H1 (cell line): ENCODE measurements around the gene TAAR1. TPM values are rescaled to one million over a fixed set of nuclear protein-coding genes. Genes with fewer than 3 reads are reported as not detected.

Experiments used
- CTCF ChIA-PET: fragments of 300-600 bp; sonication (Branson Sonifier 250); formaldehyde crosslinking; loops from one replicate; lab custom pipeline; 2021; ENCODE audit not compliant: partially characterized antibody; lab: Charles Lee
- POLR2A ChIA-PET: fragments of 300-600 bp; sonication (Branson Sonifier 250); formaldehyde crosslinking; loops from one replicate; lab custom pipeline; 2021; ENCODE audit warnings: inconsistent platforms; ENCODE audit not compliant: partially characterized antibody; lab: Charles Lee
- DNase-seq, 2 experiments: peaks; one replicate each; pipeline versions ENCODE4 v3.0.0 to v3.0.0-alpha.2; 2010 to 2022; ENCODE audit warnings: low spot score in 2 of 2, low read depth in 1 of 2, mixed read lengths in 1 of 2
- FAIRE-seq: peaks from 2 replicates; lab custom pipeline; 2011; peaks lifted over from hg19 to GRCh38; lab: Jason Lieb, UNC
- H2AFZ ChIP-seq: 2 replicates; pipeline ENCODE4 v1.8.1; 2012; ENCODE audit warnings: low read length, inconsistent platforms
- H2AK5ac ChIP-seq: 2 replicates; pipeline ENCODE4 v1.6.1; 2013; ENCODE audit warnings: low read depth, low read length
- H2BK120ac ChIP-seq: replicated peaks from 2 replicates; pipeline ENCODE3; 2013; ENCODE audit warnings: low read depth, low read length, inconsistent platforms
- H2BK12ac ChIP-seq: 2 replicates; pipeline ENCODE4 v1.6.1; 2013; ENCODE audit warnings: low read depth, low read length
- H2BK15ac ChIP-seq: 2 replicates; pipeline ENCODE4 v1.6.1; 2013; ENCODE audit warnings: low read length
- H2BK20ac ChIP-seq: 2 replicates; pipeline ENCODE4 v1.6.1; 2013; ENCODE audit warnings: low read length
- H2BK5ac ChIP-seq: 2 replicates; pipeline ENCODE4 v1.6.1; 2013; ENCODE audit warnings: low read depth, low read length
- H3K14ac ChIP-seq: 2 replicates; pipeline ENCODE4 v1.6.1; 2013; ENCODE audit warnings: inconsistent platforms; ENCODE audit not compliant: insufficient read length
- H3K18ac ChIP-seq: 2 replicates; pipeline ENCODE4 v1.6.1; 2013; ENCODE audit warnings: low read length; ENCODE audit errors: extremely low read depth
- H3K23ac ChIP-seq: 2 replicates; pipeline ENCODE4 v1.6.1; 2013; ENCODE audit warnings: inconsistent platforms; ENCODE audit not compliant: insufficient read length
- H3K23me2 ChIP-seq: 2 replicates; pipeline ENCODE4 v1.6.1; 2013; ENCODE audit warnings: low read depth, low read length
- H3K27ac ChIP-seq: 2 replicates; pipeline ENCODE4 v1.6.1; 2011; ENCODE audit warnings: low read depth, low read length, inconsistent platforms
- H3K27me3 ChIP-seq, 4 experiments: replicated peaks in 1 of 4; 1 replicate in 1 of 4; 2 replicates in 3 of 4; pipeline versions ENCODE4 v1.6.1 to v1.8.1; 2011 to 2013; ENCODE audit warnings: low read length in 3 of 4, mild to moderate bottlenecking in 3 of 4, inconsistent platforms in 2 of 4, mixed read lengths in 2 of 4, moderate library complexity in 1 of 4; ENCODE audit not compliant: control insufficient read depth in 3 of 4, insufficient read depth in 3 of 4; ENCODE audit errors: extremely low read depth in 1 of 4
- H3K36me3 ChIP-seq, 4 experiments: 2 replicates each; pipeline versions ENCODE4 v1.6.1 to v1.8.1; 2011 to 2013; ENCODE audit warnings: mild to moderate bottlenecking in 4 of 4, low read length in 3 of 4, moderate library complexity in 2 of 4, control low read depth in 1 of 4, inconsistent platforms in 1 of 4; ENCODE audit not compliant: insufficient read depth in 4 of 4, control insufficient read depth in 2 of 4
- H3K4ac ChIP-seq: replicated peaks from 2 replicates; pipeline ENCODE3; 2013; ENCODE audit warnings: low read length, low read depth, mixed read lengths, inconsistent platforms; ENCODE audit not compliant: insufficient read length
- H3K4me1 ChIP-seq, 4 experiments: replicated peaks in 1 of 4; 1 replicate in 1 of 4; 2 replicates in 3 of 4; pipeline versions ENCODE4 v1.6.1 to v1.8.1; 2011 to 2013; ENCODE audit warnings: low read length in 3 of 4, inconsistent platforms in 2 of 4, mixed read lengths in 1 of 4; ENCODE audit not compliant: insufficient read depth in 4 of 4, control insufficient read depth in 3 of 4
- H3K4me2 ChIP-seq, 2 experiments: 2 replicates each; pipeline versions ENCODE4 v1.6.1 to v1.8.1; 2011 to 2013; ENCODE audit warnings: low read depth in 2 of 2, low read length in 2 of 2, control low read depth in 1 of 2, inconsistent platforms in 1 of 2, mild to moderate bottlenecking in 1 of 2; ENCODE audit not compliant: insufficient read depth in 1 of 2
- H3K4me3 ChIP-seq, 4 experiments: fragments of 200-600, 300-600 bp in 1 of 4; sonication (generic), shearing (Covaris generic), sonication (Bioruptor Twin) in 1 of 4; 2 replicates each; pipeline versions ENCODE4 v1.5.1 to v1.8.1; 2011 to 2016; ENCODE audit warnings: low read length in 4 of 4, low read depth in 3 of 4, control low read depth in 2 of 4, inconsistent platforms in 2 of 4, mild to moderate bottlenecking in 2 of 4, mixed read lengths in 1 of 4, moderate library complexity in 1 of 4; ENCODE audit not compliant: insufficient read depth in 2 of 4; ENCODE audit errors: extremely low read depth in 1 of 4
- H3K56ac ChIP-seq: replicated peaks from 2 replicates; pipeline ENCODE3; 2013; ENCODE audit warnings: low read depth, mild to moderate bottlenecking, mixed read lengths, low read length, inconsistent platforms; ENCODE audit not compliant: insufficient read length
- H3K79me1 ChIP-seq: 2 replicates; pipeline ENCODE4 v1.6.1; 2013; ENCODE audit warnings: low read depth, low read length, control low read depth
- H3K79me2 ChIP-seq, 2 experiments: 2 replicates each; pipeline versions ENCODE4 v1.6.1 to v1.8.1; 2012 to 2013; ENCODE audit warnings: low read length in 2 of 2, mild to moderate bottlenecking in 2 of 2, inconsistent platforms in 1 of 2; ENCODE audit not compliant: insufficient read depth in 2 of 2, control insufficient read depth in 1 of 2
- H3K9ac ChIP-seq, 4 experiments: replicated peaks in 1 of 4; 1 replicate in 1 of 4; 2 replicates in 3 of 4; pipeline versions ENCODE4 v1.6.1 to v1.8.1; 2011 to 2013; ENCODE audit warnings: low read depth in 3 of 4, low read length in 3 of 4, control low read depth in 2 of 4, mild to moderate bottlenecking in 2 of 4, moderate library complexity in 2 of 4, inconsistent platforms in 1 of 4; ENCODE audit errors: extremely low read depth in 1 of 4
- H3K9me3 ChIP-seq, 2 experiments: 2 replicates each; pipeline versions ENCODE4 v1.6.1 to v1.8.1; 2012 to 2013; ENCODE audit warnings: mild to moderate bottlenecking in 2 of 2, moderate library complexity in 2 of 2, control low read depth in 1 of 2, inconsistent platforms in 1 of 2, low read depth in 1 of 2, low read length in 1 of 2, mixed read lengths in 1 of 2; ENCODE audit not compliant: insufficient read depth in 2 of 2
- H4K20me1 ChIP-seq, 2 experiments: replicated peaks in 1 of 2; 2 replicates each; pipeline versions ENCODE3 to v1.8.1; 2011 to 2013; ENCODE audit warnings: inconsistent platforms in 2 of 2, low read length in 2 of 2, mild to moderate bottlenecking in 1 of 2; ENCODE audit not compliant: insufficient read depth in 2 of 2, control insufficient read depth in 1 of 2
- H4K5ac ChIP-seq: 2 replicates; pipeline ENCODE4 v1.6.1; 2013; ENCODE audit warnings: low read length, low read depth, mixed read lengths, inconsistent platforms; ENCODE audit not compliant: insufficient read length
- H4K8ac ChIP-seq: 2 replicates; pipeline ENCODE4 v1.8.0; 2013; ENCODE audit warnings: mild to moderate bottlenecking, moderate library complexity, low read length, inconsistent platforms; ENCODE audit not compliant: insufficient read depth; ENCODE audit errors: extremely low read depth
- H4K91ac ChIP-seq: replicated peaks from 2 replicates; pipeline ENCODE3; 2013; ENCODE audit warnings: low read length, mixed read lengths, inconsistent platforms; ENCODE audit not compliant: insufficient read length
- CEBPB ChIP-seq: IDR thresholded peaks from 2 replicates; pipeline ENCODE4 v1.6.1; 2012; ENCODE audit warnings: low read depth, low read length
- SUZ12 ChIP-seq: fragments of 200-600 bp; sonication (generic); IDR thresholded peaks from 2 replicates; pipeline ENCODE4 v1.6.1; 2012; ENCODE audit warnings: mild to moderate bottlenecking, inconsistent platforms, low read length, moderate library complexity, mixed read lengths
- TAF1 ChIP-seq: IDR thresholded peaks from 2 replicates; pipeline ENCODE4 v1.6.1; 2011; ENCODE audit warnings: mild to moderate bottlenecking, low read depth, low read length
- TBP ChIP-seq: IDR thresholded peaks from 2 replicates; pipeline ENCODE4 v1.6.1; 2011; ENCODE audit warnings: low read depth, low read length, improper control_type of control experiment
- WGBS, 2 experiments: shearing (Covaris generic) in 1 of 2; methylation state at CpG; one replicate each; pipeline versions ENCODE4 v1.1.6 to v1.1.7; 2013 to 2015; ENCODE audit warnings: low lambda C conversion rate in 2 of 2, mixed read lengths in 2 of 2, inconsistent platforms in 1 of 2, low coverage in 1 of 2, missing lambda C conversion rate in 1 of 2; ENCODE audit not compliant: insufficient replicate concordance in 2 of 2, insufficient coverage in 1 of 2, insufficient read length in 1 of 2; ENCODE audit errors: extremely low coverage in 1 of 2, missing lambda C conversion rate in 1 of 2; 5-methylcytosine and 5-hydroxymethylcytosine counted together
- polyA plus RNA-seq, 7 experiments: library from polyadenylated mRNA; depleted of rRNA in 3 of 7; stranded (reverse) in 5 of 7; unstranded in 2 of 7; fragments of >200 nt in 5 of 7; fragments of 200-250 nt in 2 of 7; gene quantifications; 1 replicate in 5 of 7; 2 replicates in 1 of 7; 4 replicates in 1 of 7; pipeline versions ENCODE4 v1.2.1 to v1.2.3, GENCODE V29; 2011 to 2013; ENCODE audit warnings: missing spikeins in 2 of 7, mixed read lengths in 2 of 7
- total RNA-seq: library from RNA; stranded (reverse); fragmentation: NEBNext Ultra II Directional; extraction: Animal tissue kit (Norgen Biotek cat#: 25700); gene quantifications from 2 replicates; pipeline ENCODE4 v1.2.1, GENCODE V29; 2021
- TF ChIP-seq, protein P1 (sequence below): IDR thresholded peaks from 2 replicates; pipeline ENCODE4 v1.6.1; 2012; ENCODE audit warnings: low read length, inconsistent platforms

Gene TAAR1
- total and polyA plus RNA-seq, 2 of the 8 experiments (the other 6 are each of a cell fraction or from before 2014, with no cell fraction given): not detected

GRCh38 chr6:132612449-132613108 lies 46.4 kb downstream of the TAAR1 start:
- Histone ChIP-seq H3K4ac (no peak overlapping the region), H3K56ac (no peak overlapping the region), H3K4me2 (no peak overlapping the region), H2AK5ac (no peak overlapping the region), H3K23ac (no peak overlapping the region), H3K79me1 (no peaks in the 10 kb centered on the region), H3K14ac (no peak overlapping the region), H3K4me1 (no peaks in the 10 kb centered on the region), H3K79me2 (no peaks in the 10 kb centered on the region), H4K5ac (no peak overlapping the region)
- POLR2A ChIA-PET: no interaction called here
- CTCF ChIA-PET: interaction anchor here (0.6 to 1.4 kb wide), 2 partner anchors 11 to 111 kb away, joined by 3 to 5 read pairs; no protein-coding TSS in a partner anchor
- 64% methylated on average over 4 of the region's 4 CpGs; no CpG with 5 or more reads in 1 of the 2 experiments for WGBS, 2 experiments
- TF ChIP-seq, protein P1, sequence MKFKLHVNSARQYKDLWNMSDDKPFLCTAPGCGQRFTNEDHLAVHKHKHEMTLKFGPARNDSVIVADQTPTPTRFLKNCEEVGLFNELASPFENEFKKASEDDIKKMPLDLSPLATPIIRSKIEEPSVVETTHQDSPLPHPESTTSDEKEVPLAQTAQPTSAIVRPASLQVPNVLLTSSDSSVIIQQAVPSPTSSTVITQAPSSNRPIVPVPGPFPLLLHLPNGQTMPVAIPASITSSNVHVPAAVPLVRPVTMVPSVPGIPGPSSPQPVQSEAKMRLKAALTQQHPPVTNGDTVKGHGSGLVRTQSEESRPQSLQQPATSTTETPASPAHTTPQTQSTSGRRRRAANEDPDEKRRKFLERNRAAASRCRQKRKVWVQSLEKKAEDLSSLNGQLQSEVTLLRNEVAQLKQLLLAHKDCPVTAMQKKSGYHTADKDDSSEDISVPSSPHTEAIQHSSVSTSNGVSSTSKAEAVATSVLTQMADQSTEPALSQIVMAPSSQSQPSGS: no peak
- no peak for TF ChIP-seq TBP
- TF ChIP-seq TAF1: no peak
- no peak for TF ChIP-seq SUZ12
- TF ChIP-seq CEBPB: no peak
- TF ChIP-seq, all 59 proteins: peak for 0
- no peaks in the 10 kb centered on the region for H3K27me3 ChIP-seq
- no peak overlapping the region for H3K9ac ChIP-seq
- no peaks in the 10 kb centered on the region for H3K36me3 ChIP-seq
- H3K9me3 ChIP-seq: no peaks in the 10 kb centered on the region
- no peak overlapping the region for H2BK5ac ChIP-seq
- H2AFZ ChIP-seq: no peak overlapping the region; the same call in 1 of the 2 replicates
- H4K8ac ChIP-seq: no peak overlapping the region
- no peak overlapping the region for H3K27ac ChIP-seq
- H2BK120ac ChIP-seq: no peak overlapping the region
- no peak overlapping the region for H2BK15ac ChIP-seq
- FAIRE-seq: no peak
- H2BK20ac ChIP-seq: no peak overlapping the region
- H3K18ac ChIP-seq: no peak overlapping the region
- H4K91ac ChIP-seq: no peak overlapping the region
- H4K20me1 ChIP-seq: no peaks in the 10 kb centered on the region
- no peak for DNase-seq
- H2BK12ac ChIP-seq: no peak overlapping the region
- no peaks in the 10 kb centered on the region for H3K23me2 ChIP-seq
- no peak overlapping the region for H3K4me3 ChIP-seq
